GM12891 (cell line): ENCODE measurements around the gene SLC44A4.

Experiments
- POLR2A ChIP-seq: IDR thresholded peaks from 2 replicates; pipeline ENCODE4 v1.6.1; 2011; ENCODE audit warnings: low read depth, low read length, control low read depth
- POLR2AphosphoS5 ChIP-seq: IDR thresholded peaks from 2 replicates; pipeline ENCODE4 v1.6.1; 2011; ENCODE audit warnings: low read depth, low read length, control low read depth
- SPI1 ChIP-seq: IDR thresholded peaks from 2 replicates; pipeline ENCODE4 v1.6.1; 2011; ENCODE audit warnings: low read depth, low read length, control low read depth
- TAF1 ChIP-seq: IDR thresholded peaks from 2 replicates; pipeline ENCODE4 v1.6.1; 2011; ENCODE audit warnings: low read depth, low read length, control low read depth

- TF ChIP-seq POLR2A (no peak), SPI1 (no peak), POLR2AphosphoS5 (no peak), TAF1 (no peak)
These were observed 2.5 kb upstream of the SLC44A4 start for GRCh38 chr6:31881136-31881859.
